ENCODE results near the gene OR51Q1.

Gene OR51Q1

DNA sequence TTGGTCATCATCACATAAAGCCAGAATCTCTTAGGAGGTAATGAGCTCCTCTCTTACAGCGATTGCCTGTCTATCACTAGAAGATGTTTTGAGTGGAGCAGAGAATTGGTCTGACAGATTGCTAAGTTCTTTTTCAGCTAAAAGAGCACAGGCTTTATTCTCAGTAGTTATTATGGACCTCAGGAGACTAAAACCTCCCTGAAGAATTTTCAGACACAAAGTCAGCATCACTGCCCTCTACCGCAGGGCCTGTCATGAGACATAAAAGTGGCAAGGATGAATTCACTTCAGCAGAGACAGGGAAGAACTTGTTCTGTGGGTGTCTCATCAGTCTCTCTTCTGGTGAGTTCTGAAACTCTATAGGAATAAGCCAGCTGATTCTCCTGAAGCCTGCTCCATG lies 27.1 kb downstream of the OR51Q1 start, which contains the start of gene OR51I2:
Gene OR51I2 (plus strand): TSS at position 301 of the 400 bp plus-strand sequence. CDS start 4,166 bp downstream, outside the sequence.
- H3K79me2 ChIP-seq (ENCODE audit: low read length) = no peaks in the 10 kb centered on the region
- H3K4me1 ChIP-seq (ENCODE audit: low read length) = no peaks in the 10 kb centered on the region
- peaks cover 6% of the 10 kb centered on the region; the same call in 1 of the 2 replicates for H3K27me3 ChIP-seq (ENCODE audit: low read depth, low read length)
- H3K4me2 ChIP-seq (ENCODE audit: low read length) = no peak within 1 kb of the TSS
- no peak within 1 kb of the TSS for H3K9ac ChIP-seq (ENCODE audit: low read length)
- no peaks in the 10 kb centered on the region for H4K20me1 ChIP-seq (ENCODE audit: insufficient read depth, low read length)
- H3K36me3 ChIP-seq (replicated peaks; ENCODE audit: low read depth, low read length) = no peaks in the 10 kb centered on the region
- no peak within 1 kb of the TSS for H2AFZ ChIP-seq (ENCODE audit: low read depth, low read length)
- H3K4me3 ChIP-seq (ENCODE audit: low read length) = no peak within 1 kb of the TSS
- H3K9me3 ChIP-seq (ENCODE audit: insufficient read depth, low read length) = no peaks in the 10 kb centered on the region
- no peak within 1 kb of the TSS for H3K27ac ChIP-seq (ENCODE audit: low read length)
- TF ChIP-seq, protein P1, sequence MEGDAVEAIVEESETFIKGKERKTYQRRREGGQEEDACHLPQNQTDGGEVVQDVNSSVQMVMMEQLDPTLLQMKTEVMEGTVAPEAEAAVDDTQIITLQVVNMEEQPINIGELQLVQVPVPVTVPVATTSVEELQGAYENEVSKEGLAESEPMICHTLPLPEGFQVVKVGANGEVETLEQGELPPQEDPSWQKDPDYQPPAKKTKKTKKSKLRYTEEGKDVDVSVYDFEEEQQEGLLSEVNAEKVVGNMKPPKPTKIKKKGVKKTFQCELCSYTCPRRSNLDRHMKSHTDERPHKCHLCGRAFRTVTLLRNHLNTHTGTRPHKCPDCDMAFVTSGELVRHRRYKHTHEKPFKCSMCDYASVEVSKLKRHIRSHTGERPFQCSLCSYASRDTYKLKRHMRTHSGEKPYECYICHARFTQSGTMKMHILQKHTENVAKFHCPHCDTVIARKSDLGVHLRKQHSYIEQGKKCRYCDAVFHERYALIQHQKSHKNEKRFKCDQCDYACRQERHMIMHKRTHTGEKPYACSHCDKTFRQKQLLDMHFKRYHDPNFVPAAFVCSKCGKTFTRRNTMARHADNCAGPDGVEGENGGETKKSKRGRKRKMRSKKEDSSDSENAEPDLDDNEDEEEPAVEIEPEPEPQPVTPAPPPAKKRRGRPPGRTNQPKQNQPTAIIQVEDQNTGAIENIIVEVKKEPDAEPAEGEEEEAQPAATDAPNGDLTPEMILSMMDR (IDR thresholded peaks at IDR 0.05; ENCODE audit: low read depth, low read length) = no peak
- no peak for TF ChIP-seq EZH2phosphoT487 (IDR thresholded peaks at IDR 0.05; ENCODE audit: low read depth)

GRCh38 chr11:5449432-5449831 lies 27.5 kb downstream of the OR51Q1 start:
- Histone ChIP-seq H3K36me3 (replicated peaks; ENCODE audit: low read depth, low read length) (no peaks in the 10 kb centered on the region), H4K20me1 (ENCODE audit: insufficient read depth, low read length) (no peaks in the 10 kb centered on the region), H3K79me2 (ENCODE audit: low read length) (no peaks in the 10 kb centered on the region)

DNA sequence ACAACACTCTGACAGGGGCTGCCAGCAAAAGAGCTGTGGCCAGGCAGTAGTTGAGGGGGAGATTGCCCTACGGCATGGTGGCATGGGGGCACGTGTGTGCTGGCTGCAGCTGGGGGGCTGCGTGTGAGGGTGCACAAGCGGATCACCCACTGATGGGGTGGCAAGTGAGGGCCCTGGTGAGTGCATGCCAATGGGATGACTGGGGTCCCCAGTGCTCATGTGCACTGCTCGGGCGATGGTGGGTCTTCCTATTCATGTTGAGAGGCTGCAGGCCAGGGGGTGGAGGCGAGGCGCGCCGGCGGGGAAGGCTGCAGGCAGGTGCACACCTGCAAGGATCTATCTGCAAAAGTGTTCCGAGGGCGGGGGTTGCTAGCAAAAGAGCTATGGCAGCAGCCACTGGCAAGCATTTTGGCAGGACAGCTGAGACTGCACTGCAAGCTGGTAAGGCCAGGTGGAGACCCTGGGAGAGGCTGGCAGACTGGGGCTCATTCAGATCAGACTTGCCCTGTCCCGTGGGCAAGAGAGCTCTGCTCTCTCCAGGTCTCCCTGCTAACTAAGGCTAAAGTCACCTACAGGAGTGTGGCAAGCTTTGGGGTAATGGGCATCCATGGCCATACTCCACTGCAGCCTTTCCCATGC lies 39.2 kb downstream of the OR51Q1 start:
- TF ChIP-seq, protein P1 (IDR thresholded peaks at IDR 0.05; ENCODE audit: low read depth, low read length) = no peak
- TF ChIP-seq EZH2phosphoT487 (IDR thresholded peaks at IDR 0.05; ENCODE audit: low read depth) = no peak
- no peak overlapping the region for H3K4me2 ChIP-seq (ENCODE audit: low read length)
- H4K20me1 ChIP-seq (ENCODE audit: insufficient read depth, low read length) = no peaks in the 10 kb centered on the region
- no peak overlapping the region for H3K4me3 ChIP-seq (ENCODE audit: low read length)
- no peaks in the 10 kb centered on the region for H3K79me2 ChIP-seq (ENCODE audit: low read length)
- no peak overlapping the region for H3K9ac ChIP-seq (ENCODE audit: low read length)
- no peaks in the 10 kb centered on the region for H3K9me3 ChIP-seq (ENCODE audit: insufficient read depth, low read length)
- no peak overlapping the region for H3K27ac ChIP-seq (ENCODE audit: low read length)
- H3K4me1 ChIP-seq (ENCODE audit: low read length) = no peaks in the 10 kb centered on the region
- H2AFZ ChIP-seq (ENCODE audit: low read depth, low read length) = no peak overlapping the region
- no peaks in the 10 kb centered on the region for H3K36me3 ChIP-seq (replicated peaks; ENCODE audit: low read depth, low read length)
- H3K27me3 ChIP-seq (ENCODE audit: low read depth, low read length) = peaks cover 2% of the 10 kb centered on the region; the same call in 1 of the 2 replicates

More at GRCh38 chr11:5449432-5449831, 27.5 kb downstream of the OR51Q1 start:
- Histone ChIP-seq H3K4me3 (ENCODE audit: low read length) (no peak overlapping the region), H3K27ac (ENCODE audit: low read length) (no peak overlapping the region), H3K27me3 (ENCODE audit: low read depth, low read length) (peaks cover 6% of the 10 kb centered on the region; the same call in 1 of the 2 replicates), H3K4me1 (ENCODE audit: low read length) (no peaks in the 10 kb centered on the region), H2AFZ (ENCODE audit: low read depth, low read length) (no peak overlapping the region), H3K9ac (ENCODE audit: low read length) (no peak overlapping the region), H3K4me2 (ENCODE audit: low read length) (no peak overlapping the region), H3K9me3 (ENCODE audit: insufficient read depth, low read length) (no peaks in the 10 kb centered on the region)
- TF ChIP-seq, protein P1 (IDR thresholded peaks at IDR 0.05; ENCODE audit: low read depth, low read length) = no peak

GRCh38 chr11:5467527-5467926 lies 45.6 kb downstream of the OR51Q1 start:
- TF ChIP-seq, protein P1 (IDR thresholded peaks at IDR 0.05; ENCODE audit: low read depth, low read length) = no peak
- TF ChIP-seq EZH2phosphoT487 (IDR thresholded peaks at IDR 0.05; ENCODE audit: low read depth) = no peak
- Histone ChIP-seq H3K4me2 (ENCODE audit: low read length) (no peak overlapping the region), H3K27me3 (ENCODE audit: low read depth, low read length) (peaks cover 25% of the 10 kb centered on the region), H4K20me1 (ENCODE audit: insufficient read depth, low read length) (no peaks in the 10 kb centered on the region), H3K9me3 (ENCODE audit: insufficient read depth, low read length) (no peaks in the 10 kb centered on the region), H3K9ac (ENCODE audit: low read length) (no peak overlapping the region), H3K79me2 (ENCODE audit: low read length) (no peaks in the 10 kb centered on the region), H3K4me3 (ENCODE audit: low read length) (no peak overlapping the region), H2AFZ (ENCODE audit: low read depth, low read length) (no peak overlapping the region), H3K27ac (ENCODE audit: low read length) (no peak overlapping the region), H3K4me1 (ENCODE audit: low read length) (no peaks in the 10 kb centered on the region), H3K36me3 (replicated peaks; ENCODE audit: low read depth, low read length) (no peaks in the 10 kb centered on the region)
